Thyroid gland (tissue), 4 donors: ENCODE data around the gene CLMN.

ENCODE experiments used
- POLR2A ChIP-seq, 2 donors: fragments of 450-650 bp; IDR thresholded peaks; one replicate each; pipeline ENCODE4 v1.6.1; 2017; ENCODE audit warnings: antibody characterized with exemption in 2 of 2, mild to moderate bottlenecking in 2 of 2, moderate library complexity in 1 of 2
- TF ChIP-seq, protein P1 (sequence below), 6 experiments: fragments of 200-600 bp in 3 of 6; fragments of 450-650 bp in 3 of 6; sonication (generic) in 3 of 6; IDR thresholded peaks; one replicate each; pipeline ENCODE4 v1.5.1; 2016 to 2019; ENCODE audit warnings: antibody characterized with exemption in 6 of 6, mild to moderate bottlenecking in 2 of 6, inconsistent platforms in 1 of 6, moderate library complexity in 1 of 6

DNA sequence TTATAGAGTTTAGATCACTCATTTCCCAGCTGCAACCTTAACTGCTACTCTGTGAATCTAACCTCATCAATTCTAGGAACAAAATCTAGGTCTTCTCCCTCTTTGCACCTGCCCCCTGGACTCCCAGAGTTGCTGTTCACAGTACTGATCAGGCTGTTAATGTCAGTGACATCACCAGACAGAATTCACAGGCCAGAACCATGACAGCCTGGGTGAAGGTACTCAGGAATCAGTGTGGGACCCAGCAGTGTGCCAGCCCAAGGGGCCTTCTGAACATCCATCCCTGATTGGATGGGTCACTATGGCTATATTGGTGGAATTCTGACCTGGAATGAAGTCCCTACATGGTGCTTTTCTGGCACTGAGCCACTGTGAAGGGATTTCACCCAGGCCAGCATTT lies 72.8 kb downstream of the CLMN start:
- TF ChIP-seq, protein P1, sequence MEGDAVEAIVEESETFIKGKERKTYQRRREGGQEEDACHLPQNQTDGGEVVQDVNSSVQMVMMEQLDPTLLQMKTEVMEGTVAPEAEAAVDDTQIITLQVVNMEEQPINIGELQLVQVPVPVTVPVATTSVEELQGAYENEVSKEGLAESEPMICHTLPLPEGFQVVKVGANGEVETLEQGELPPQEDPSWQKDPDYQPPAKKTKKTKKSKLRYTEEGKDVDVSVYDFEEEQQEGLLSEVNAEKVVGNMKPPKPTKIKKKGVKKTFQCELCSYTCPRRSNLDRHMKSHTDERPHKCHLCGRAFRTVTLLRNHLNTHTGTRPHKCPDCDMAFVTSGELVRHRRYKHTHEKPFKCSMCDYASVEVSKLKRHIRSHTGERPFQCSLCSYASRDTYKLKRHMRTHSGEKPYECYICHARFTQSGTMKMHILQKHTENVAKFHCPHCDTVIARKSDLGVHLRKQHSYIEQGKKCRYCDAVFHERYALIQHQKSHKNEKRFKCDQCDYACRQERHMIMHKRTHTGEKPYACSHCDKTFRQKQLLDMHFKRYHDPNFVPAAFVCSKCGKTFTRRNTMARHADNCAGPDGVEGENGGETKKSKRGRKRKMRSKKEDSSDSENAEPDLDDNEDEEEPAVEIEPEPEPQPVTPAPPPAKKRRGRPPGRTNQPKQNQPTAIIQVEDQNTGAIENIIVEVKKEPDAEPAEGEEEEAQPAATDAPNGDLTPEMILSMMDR (IDR thresholded peaks at IDR 0.05), result no peak
- TF ChIP-seq POLR2A (IDR thresholded peaks at IDR 0.05), result no peak
